Raji (cell line): ENCODE results near the gene TAF6L.
A peak's percentile ranks its signal among the peaks of the same experiment; 100 is the strongest.

Experiments used
- POLR2A ChIP-seq: IDR thresholded peaks from 2 replicates; pipeline ENCODE4 v1.6.1; 2011; ENCODE audit warnings: low read depth, low read length, control low read depth; ENCODE audit not compliant: insufficient read depth

Gene TAF6L, protein sequence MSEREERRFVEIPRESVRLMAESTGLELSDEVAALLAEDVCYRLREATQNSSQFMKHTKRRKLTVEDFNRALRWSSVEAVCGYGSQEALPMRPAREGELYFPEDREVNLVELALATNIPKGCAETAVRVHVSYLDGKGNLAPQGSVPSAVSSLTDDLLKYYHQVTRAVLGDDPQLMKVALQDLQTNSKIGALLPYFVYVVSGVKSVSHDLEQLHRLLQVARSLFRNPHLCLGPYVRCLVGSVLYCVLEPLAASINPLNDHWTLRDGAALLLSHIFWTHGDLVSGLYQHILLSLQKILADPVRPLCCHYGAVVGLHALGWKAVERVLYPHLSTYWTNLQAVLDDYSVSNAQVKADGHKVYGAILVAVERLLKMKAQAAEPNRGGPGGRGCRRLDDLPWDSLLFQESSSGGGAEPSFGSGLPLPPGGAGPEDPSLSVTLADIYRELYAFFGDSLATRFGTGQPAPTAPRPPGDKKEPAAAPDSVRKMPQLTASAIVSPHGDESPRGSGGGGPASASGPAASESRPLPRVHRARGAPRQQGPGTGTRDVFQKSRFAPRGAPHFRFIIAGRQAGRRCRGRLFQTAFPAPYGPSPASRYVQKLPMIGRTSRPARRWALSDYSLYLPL

DNA sequence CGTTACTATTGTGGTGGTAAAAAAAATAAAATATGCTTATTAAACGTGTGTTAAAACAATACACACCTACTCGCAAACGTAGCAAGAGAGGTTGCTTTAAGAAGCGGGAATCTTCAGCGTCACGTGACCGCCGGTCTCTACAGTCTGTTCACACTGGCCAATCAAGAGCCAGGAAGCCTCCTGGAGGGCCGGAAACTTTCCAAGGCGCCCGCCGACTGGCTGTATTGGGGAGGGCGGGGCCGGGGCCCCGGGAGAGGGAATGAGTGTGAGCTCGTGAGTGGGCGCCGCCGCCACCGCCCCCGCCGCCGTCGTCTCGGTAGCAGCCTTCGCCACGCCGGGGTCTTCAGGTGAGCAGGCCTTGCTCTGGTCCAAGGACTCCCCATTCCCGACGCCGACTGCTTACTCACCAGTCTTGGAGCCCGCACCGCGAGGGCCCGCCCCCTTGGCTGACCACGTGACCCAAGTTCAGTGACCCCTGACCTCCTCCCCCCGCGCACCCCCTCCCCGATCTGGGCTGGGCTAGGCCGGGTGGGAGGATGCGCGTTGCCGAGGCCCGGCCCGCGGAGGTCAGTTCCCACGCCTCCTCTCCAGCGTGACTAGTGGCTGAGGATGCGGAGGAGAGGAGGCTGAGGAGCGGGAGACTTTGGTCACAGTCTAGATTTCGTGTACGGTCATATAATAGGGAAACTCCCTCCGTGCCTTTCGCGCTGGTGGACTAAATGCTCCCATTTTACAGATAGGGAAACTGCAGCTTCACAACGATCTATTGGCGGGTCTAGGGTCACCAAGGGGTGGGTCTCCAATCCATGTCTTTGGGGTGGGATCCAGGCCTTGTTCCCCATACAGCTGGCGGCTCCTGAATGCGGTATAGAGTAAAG, at the start of gene TAF6L:
Gene TAF6L (plus strand): TSS at position 253 of the 878 bp plus-strand sequence. CDS start 4,388 bp downstream, outside the sequence.
- peak; percentile 80 for TF ChIP-seq POLR2A

DNA sequence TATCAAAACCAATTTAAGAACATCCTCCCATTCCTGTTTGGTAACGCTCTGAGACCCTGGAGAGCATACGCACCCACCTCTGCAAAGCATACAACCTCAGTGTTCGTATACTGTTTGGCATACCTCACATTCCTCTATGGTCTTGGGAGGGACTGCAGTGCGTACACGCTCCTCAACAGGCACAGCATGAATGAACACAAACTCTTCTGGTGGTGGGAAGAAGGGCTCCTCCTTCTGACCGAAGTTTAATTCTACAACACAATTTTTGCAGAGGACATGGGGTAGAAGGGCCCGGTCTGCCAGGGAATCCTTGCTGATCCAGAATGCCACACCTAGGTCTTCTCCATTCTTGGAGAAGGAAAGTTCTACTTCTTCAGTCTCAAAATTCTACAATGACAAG, 49.2 kb upstream of the TAF6L start:
- TF ChIP-seq POLR2A: no peak

DNA sequence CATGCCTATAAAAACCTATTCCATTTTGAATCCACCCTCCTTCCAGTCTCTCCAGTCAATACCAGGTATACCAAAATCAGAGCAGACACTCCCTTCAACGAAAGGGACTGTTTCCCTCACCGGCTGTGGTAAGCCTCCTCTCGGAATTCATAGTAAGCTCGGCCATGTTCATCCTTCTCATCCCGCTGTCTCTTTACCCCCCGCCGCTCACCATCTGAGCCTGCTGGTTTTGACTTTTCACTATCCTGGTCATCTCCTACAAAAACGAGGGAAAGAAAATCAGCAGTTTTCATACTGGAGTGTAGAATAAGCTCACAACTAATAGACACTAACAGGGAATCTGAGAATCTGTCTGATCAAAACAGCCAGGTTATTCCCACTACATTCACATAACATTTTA, 47.0 kb upstream of the TAF6L start:
- no peak for TF ChIP-seq POLR2A

- no peak for TF ChIP-seq POLR2A
These were observed 45.5 kb upstream of the TAF6L start for GRCh38 chr11:62725646-62726045.

DNA sequence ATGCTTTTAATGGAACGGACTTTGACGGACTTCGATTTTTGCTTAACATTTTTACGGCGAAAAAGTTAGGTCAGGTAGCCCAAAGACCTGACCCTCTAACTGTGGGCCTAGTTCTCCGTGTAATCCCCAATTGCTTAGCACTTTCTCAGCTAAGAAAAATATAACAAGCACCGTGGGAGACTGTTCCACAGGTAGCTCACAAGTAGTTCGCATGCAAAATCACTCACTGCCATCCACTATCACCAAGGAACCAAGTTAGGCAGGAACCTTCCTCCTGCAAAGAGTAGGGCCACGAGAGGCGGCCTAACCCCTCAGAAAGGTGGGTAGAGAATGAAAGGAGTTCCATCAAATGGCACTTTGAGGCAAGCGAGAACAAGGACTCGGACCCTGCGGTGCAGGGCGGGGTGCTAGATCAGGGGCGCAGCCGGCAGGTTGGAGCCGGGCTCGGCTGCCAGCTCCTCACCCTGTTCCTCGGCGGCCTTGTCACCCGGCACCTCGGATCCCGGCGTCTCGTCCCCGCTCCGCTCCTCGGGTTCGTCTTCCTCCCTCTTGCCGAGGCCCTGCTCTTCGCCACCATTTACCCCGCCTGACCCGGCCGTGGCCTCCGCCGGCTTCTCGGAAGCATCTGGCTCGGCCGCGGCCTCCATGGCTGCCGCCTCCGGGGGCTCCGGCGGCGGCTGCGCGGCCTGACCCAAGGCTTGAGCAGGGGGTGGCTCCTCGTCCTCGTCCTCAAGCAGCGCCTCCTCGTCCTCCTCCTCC, 44.9 kb upstream of the TAF6L start:
- no peak for TF ChIP-seq POLR2A

DNA sequence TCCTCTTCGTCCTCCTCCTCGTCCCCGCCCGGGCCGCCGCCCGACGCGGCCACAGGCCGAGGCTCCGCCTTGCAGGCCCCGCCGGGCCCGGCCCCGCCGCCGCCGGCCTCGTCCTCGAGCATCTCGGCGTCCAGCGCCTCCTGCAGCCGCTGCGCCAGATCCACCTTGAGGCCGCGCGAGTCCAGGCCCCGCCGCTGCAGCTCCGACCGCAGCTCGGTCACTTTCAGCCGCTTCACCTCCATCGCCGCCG, 44.4 kb upstream of the TAF6L start:
- TF ChIP-seq POLR2A: no peak

GRCh38 chr11:62727165-62727871, 43.9 kb upstream of the TAF6L start, which contains the start of gene HNRNPUL2:
HNRNPUL2 (minus strand) TSS chr11:62727457; CDS start chr11:62727156, 301 bp downstream.
- peak; percentile 95 for TF ChIP-seq POLR2A

- TF ChIP-seq POLR2A: no peak
These were observed 43.4 kb upstream of the TAF6L start for GRCh38 chr11:62727872-62728170.

GRCh38 chr11:62728171-62728988, 42.8 kb upstream of the TAF6L start, which contains the start of gene TTC9C:
TTC9C (plus strand) TSS chr11:62728486; CDS start chr11:62728849, 363 bp downstream.
- TF ChIP-seq POLR2A: peak; percentile 83

DNA sequence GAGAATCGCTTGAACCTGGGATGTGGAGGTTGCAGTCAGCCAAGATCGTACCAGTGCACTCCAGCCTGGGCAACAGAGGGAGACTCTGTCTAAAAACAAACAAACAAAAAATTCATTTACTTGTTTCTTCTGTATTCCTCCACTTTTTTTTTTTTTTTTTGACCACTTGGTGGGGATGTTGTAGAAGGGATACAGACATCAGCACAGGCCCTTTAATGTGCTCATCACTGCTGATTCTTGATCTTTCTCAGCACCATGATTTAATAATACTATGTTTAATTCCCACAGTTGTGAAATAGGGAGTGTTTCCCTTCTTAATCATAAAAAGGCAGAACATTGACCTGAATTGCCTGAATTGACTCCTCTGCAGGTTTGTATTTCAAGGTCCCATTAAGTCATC, 38.4 kb upstream of the TAF6L start:
- TF ChIP-seq POLR2A: no peak

DNA sequence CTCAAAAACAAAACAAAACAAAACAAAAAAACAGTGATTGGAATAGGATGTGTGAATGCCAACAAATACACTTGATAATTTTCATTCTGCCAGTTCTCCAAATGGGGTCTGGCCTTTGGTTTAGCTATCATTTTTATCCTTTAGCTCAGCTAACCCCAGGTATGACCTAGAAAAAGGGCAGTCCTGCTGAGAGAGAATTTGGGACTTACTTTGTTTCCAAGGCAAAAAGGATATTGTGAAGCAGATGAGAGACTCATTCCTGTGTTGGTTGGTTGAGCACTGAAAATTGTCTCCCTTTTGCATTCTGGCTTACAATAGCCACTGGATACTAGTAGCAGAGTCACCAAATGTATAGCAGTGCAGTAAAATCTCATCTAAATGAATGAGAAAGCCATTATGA, 34.0 kb upstream of the TAF6L start:
- TF ChIP-seq POLR2A: no peak

GRCh38 chr11:62747475-62748160, 23.6 kb upstream of the TAF6L start:
- TF ChIP-seq POLR2A: no peak

DNA sequence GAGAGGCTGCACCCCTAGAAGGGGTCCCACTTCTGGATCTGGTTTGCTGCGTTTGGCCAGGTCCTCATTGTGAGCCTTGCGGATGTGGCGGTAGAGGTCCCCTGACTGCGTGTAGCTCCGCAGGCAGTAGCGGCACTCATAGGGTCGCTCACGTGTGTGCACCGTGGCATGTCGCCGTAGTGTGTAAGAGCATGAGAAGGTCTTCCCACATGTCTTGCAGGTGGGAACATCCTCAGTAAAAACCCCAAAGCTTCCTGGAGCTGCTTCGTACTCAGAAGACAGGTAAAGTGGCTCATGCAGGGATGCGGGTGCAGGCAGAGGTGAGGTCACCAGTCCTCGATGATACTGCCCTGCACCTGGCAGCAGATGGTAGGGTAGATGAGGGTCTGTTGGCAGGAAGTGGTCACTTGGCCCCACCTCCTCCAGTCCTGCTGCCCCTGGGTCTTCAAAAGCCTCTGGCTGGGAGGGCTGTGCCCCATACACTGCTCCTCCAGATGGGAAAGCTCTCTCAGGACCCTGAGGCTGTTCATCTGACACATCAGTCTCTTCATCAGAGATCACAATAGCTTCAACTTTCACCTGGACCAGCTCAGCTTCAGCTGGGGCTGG, 18.9 kb upstream of the TAF6L start:
- no peak for TF ChIP-seq POLR2A
